ENCODE measurements around the gene ATP8A2. TPM values are rescaled to one million over a fixed set of nuclear protein-coding genes. Genes with fewer than 3 reads are reported as not detected.

The ATP8A2 gene
- total RNA-seq, 1 donor from 2014 or later, result 4.2 TPM

- no peak overlapping the region for H3K9ac ChIP-seq
- no peak overlapping the region for H3K27ac ChIP-seq
- no peaks in the 10 kb centered on the region for H3K9me3 ChIP-seq (ENCODE audit: low read depth)
- no peak for DNase-seq (ENCODE audit: low spot score)
- peaks cover 18% of the 10 kb centered on the region for H3K27me3 Mint-ChIP-seq (ENCODE audit: insufficient read depth, low read depth)
- peaks cover 6% of the 10 kb centered on the region for H3F3A ChIP-seq (ENCODE audit: low read depth)
- no peaks in the 10 kb centered on the region for H3K4me1 ChIP-seq
- H3K27ac Mint-ChIP-seq, result no peak overlapping the region
- no peaks in the 10 kb centered on the region for H3K4me1 Mint-ChIP-seq
- no peak overlapping the region for H3K4me3 Mint-ChIP-seq
- H3K36me3 ChIP-seq, result no peaks in the 10 kb centered on the region
- no peak for TF ChIP-seq EZH2 (IDR thresholded peaks at IDR 0.05)
- H3K9me3 Mint-ChIP-seq, result no peaks in the 10 kb centered on the region
- H3K27me3 ChIP-seq, result peaks cover 29% of the 10 kb centered on the region
- H2AFZ ChIP-seq (replicated peaks), result no peak overlapping the region
- H3K4me2 ChIP-seq, result no peak overlapping the region
- no peak overlapping the region for H3K4me3 ChIP-seq
- no peaks in the 10 kb centered on the region for H3K36me3 Mint-ChIP-seq
- no peaks in the 10 kb centered on the region for H3K79me2 ChIP-seq (ENCODE audit: low read depth)
- no peaks in the 10 kb centered on the region for H4K20me1 ChIP-seq (ENCODE audit: low read depth)
Measured at GRCh38 chr13:25377244-25377962, 5.6 kb downstream of the ATP8A2 start.

DNA sequence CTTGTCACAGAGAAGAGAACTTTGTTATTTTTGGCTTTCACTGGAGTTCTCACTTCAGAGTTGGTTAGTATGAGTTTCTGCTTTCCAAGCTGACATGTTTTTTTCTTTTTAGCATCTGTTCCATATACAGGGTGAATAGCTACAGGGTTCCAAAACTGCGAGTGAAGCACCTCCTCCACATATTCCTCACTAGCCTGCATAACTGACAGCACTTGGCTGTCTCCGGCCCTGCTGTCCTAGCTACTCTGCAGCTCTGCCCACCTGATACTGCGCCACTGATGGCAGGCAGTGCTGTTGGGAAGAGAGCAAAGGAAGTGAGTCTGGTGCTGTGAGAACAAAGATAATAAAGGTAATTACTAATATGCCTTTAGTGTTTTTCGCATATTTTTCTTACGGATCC, 6.8 kb downstream of the ATP8A2 start:
- Mint-ChIP-seq H3K36me3 (no peaks in the 10 kb centered on the region), H3K9me3 (peaks cover 2% of the 10 kb centered on the region), H3K27me3 (ENCODE audit: insufficient read depth, low read depth) (peaks cover 11% of the 10 kb centered on the region), H3K4me1 (no peaks in the 10 kb centered on the region), H3K4me3 (no peak overlapping the region), H3K27ac (no peak overlapping the region)
- DNase-seq (ENCODE audit: low spot score), result no peak
- Histone ChIP-seq H3K9me3 (ENCODE audit: low read depth) (no peaks in the 10 kb centered on the region), H2AFZ (replicated peaks) (no peak overlapping the region), H3K27ac (no peak overlapping the region), H3K4me2 (no peak overlapping the region), H3K36me3 (no peaks in the 10 kb centered on the region), H3F3A (ENCODE audit: low read depth) (peaks cover 6% of the 10 kb centered on the region), H3K9ac (no peak overlapping the region), H3K4me3 (no peak overlapping the region), H4K20me1 (ENCODE audit: low read depth) (no peaks in the 10 kb centered on the region), H3K27me3 (peaks cover 18% of the 10 kb centered on the region), H3K79me2 (ENCODE audit: low read depth) (no peaks in the 10 kb centered on the region), H3K4me1 (no peaks in the 10 kb centered on the region)
- TF ChIP-seq EZH2phosphoT487 (IDR thresholded peaks at IDR 0.05) (no peak), EZH2 (IDR thresholded peaks at IDR 0.05) (no peak), CTCF (IDR thresholded peaks at IDR 0.05) (no peak)

DNA sequence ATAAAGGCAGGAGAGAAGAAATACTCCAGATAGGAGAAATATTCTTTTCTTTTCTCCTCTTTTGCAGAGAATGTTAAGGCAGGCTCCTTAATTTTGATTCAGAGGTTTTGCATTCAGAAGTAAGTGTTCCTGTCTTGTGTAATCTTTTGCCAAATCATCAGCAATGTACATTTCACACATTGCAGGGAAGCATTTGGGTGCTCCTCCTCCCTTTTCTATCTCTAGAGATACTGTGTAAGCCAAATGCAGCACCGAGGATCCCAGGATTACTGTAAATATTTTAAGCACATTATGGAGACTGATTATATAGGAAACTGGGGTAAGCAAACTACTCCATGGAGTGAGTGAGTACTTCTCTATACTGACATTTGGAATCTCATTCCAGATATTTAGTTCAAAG, 7.2 kb downstream of the ATP8A2 start:
- Mint-ChIP-seq H3K27me3 (ENCODE audit: insufficient read depth, low read depth) (peaks cover 8% of the 10 kb centered on the region), H3K27ac (no peak overlapping the region), H3K4me3 (no peak overlapping the region), H3K36me3 (no peaks in the 10 kb centered on the region), H3K4me1 (no peaks in the 10 kb centered on the region), H3K9me3 (peaks cover 2% of the 10 kb centered on the region)
- Histone ChIP-seq H3K4me2 (no peak overlapping the region), H3K27me3 (peaks cover 13% of the 10 kb centered on the region), H3K4me1 (no peaks in the 10 kb centered on the region), H3K79me2 (ENCODE audit: low read depth) (no peaks in the 10 kb centered on the region), H3K4me3 (no peak overlapping the region), H3K9me3 (ENCODE audit: low read depth) (no peaks in the 10 kb centered on the region), H3K36me3 (no peaks in the 10 kb centered on the region), H3K27ac (no peak overlapping the region), H3K9ac (no peak overlapping the region), H4K20me1 (ENCODE audit: low read depth) (no peaks in the 10 kb centered on the region), H3F3A (ENCODE audit: low read depth) (peaks cover 4% of the 10 kb centered on the region), H2AFZ (replicated peaks) (no peak overlapping the region)
- no peak for DNase-seq (ENCODE audit: low spot score)
- no peak for TF ChIP-seq EZH2phosphoT487 (IDR thresholded peaks at IDR 0.05)
- TF ChIP-seq CTCF (IDR thresholded peaks at IDR 0.05), result no peak
- TF ChIP-seq EZH2 (IDR thresholded peaks at IDR 0.05), result no peak

GRCh38 chr13:25380082-25380481, 8.3 kb downstream of the ATP8A2 start:
- no peaks in the 10 kb centered on the region for H3K36me3 ChIP-seq
- peaks cover 3% of the 10 kb centered on the region for H3K27me3 Mint-ChIP-seq (ENCODE audit: insufficient read depth, low read depth)
- H3K9ac ChIP-seq, result no peak overlapping the region
- H3K4me1 Mint-ChIP-seq, result peaks cover 1% of the 10 kb centered on the region
- no peak overlapping the region for H3K27ac ChIP-seq
- no peaks in the 10 kb centered on the region for H4K20me1 ChIP-seq (ENCODE audit: low read depth)
- H3K9me3 Mint-ChIP-seq, result peaks cover 2% of the 10 kb centered on the region
- no peaks in the 10 kb centered on the region for H3K79me2 ChIP-seq (ENCODE audit: low read depth)
- no peak overlapping the region for H3K4me2 ChIP-seq
- H3K4me1 ChIP-seq, result no peaks in the 10 kb centered on the region
- no peak overlapping the region for H3K4me3 ChIP-seq
- H3K9me3 ChIP-seq (ENCODE audit: low read depth), result no peaks in the 10 kb centered on the region
- H3F3A ChIP-seq (ENCODE audit: low read depth), result no peaks in the 10 kb centered on the region
- no peak for DNase-seq (ENCODE audit: low spot score)
- no peak for TF ChIP-seq EZH2 (IDR thresholded peaks at IDR 0.05)
- no peak for TF ChIP-seq CTCF (IDR thresholded peaks at IDR 0.05)
- TF ChIP-seq EZH2phosphoT487 (IDR thresholded peaks at IDR 0.05), result no peak
- no peak overlapping the region for H3K27ac Mint-ChIP-seq
- H3K27me3 ChIP-seq, result peaks cover 2% of the 10 kb centered on the region
- H2AFZ ChIP-seq (replicated peaks), result no peak overlapping the region
- no peaks in the 10 kb centered on the region for H3K36me3 Mint-ChIP-seq
- no peak overlapping the region for H3K4me3 Mint-ChIP-seq

All from neural progenitor cell (in vitro differentiated cells).